HG03108 (cell line): ENCODE data around the gene GPATCH4.
"Not testable (repeated sequence)": the region's sequence is repeated elsewhere in the genome, so short reads cannot be mapped to it uniquely, and the experiment has no call there.

Experiments
- ATAC-seq: cut with Tn5 transposase; IDR thresholded peaks from one replicate; pipeline ENCODE4 v1.9.1; 2021; ENCODE audit warnings: moderate library complexity; ENCODE audit not compliant: unreplicated experiment

GPATCH4 gene

GRCh38 chr1:156581661-156582387, 19.5 kb downstream of the GPATCH4 start:
- ATAC-seq, result no peak

- no peak for ATAC-seq
Measured at GRCh38 chr1:156579472-156579871, 21.8 kb downstream of the GPATCH4 start, which contains the start of gene TTC24. TSS of gene TTC24 (plus strand) at chr1:156579723. CDS start at chr1:156581365, 1,642 bp downstream.

GRCh38 chr1:156578055-156578454, 23.2 kb downstream of the GPATCH4 start:
- ATAC-seq, result no peak

- no peak for ATAC-seq
Measured at GRCh38 chr1:156577550-156577949, 23.7 kb downstream of the GPATCH4 start.

GRCh38 chr1:156574039-156574633, 27.1 kb downstream of the GPATCH4 start:
- no peak for ATAC-seq

- no peak for ATAC-seq
Measured at GRCh38 chr1:156572663-156573018, 28.6 kb downstream of the GPATCH4 start.

GRCh38 chr1:156571919-156572662, 29.2 kb downstream of the GPATCH4 start, which contains the start of gene IQGAP3:
TSS of gene IQGAP3 (minus strand) at chr1:156572565. CDS start at chr1:156572529, 36 bp downstream.
- peak; percentile 82 for ATAC-seq

GRCh38 chr1:156571261-156571852, 29.9 kb downstream of the GPATCH4 start:
- ATAC-seq, result no peak

- ATAC-seq, result no peak
Measured at GRCh38 chr1:156566436-156566835, 34.8 kb downstream of the GPATCH4 start.

- no peak for ATAC-seq
Measured at GRCh38 chr1:156565519-156565918, 35.8 kb downstream of the GPATCH4 start.

GRCh38 chr1:156560585-156561163, 40.6 kb downstream of the GPATCH4 start:
- no peak for ATAC-seq

- ATAC-seq, result no peak
Measured at GRCh38 chr1:156559797-156560385, 41.4 kb downstream of the GPATCH4 start.

- no peak for ATAC-seq
Measured at GRCh38 chr1:156559086-156559796, 42.0 kb downstream of the GPATCH4 start.

- no peak for ATAC-seq
Measured at GRCh38 chr1:156556354-156556753, 44.9 kb downstream of the GPATCH4 start.

- no peak for ATAC-seq
Measured at GRCh38 chr1:156555715-156556114, 45.6 kb downstream of the GPATCH4 start.

- ATAC-seq, result no peak
Measured at GRCh38 chr1:156554971-156555370, 46.3 kb downstream of the GPATCH4 start.

GRCh38 chr1:156553860-156554485, 47.3 kb downstream of the GPATCH4 start:
- ATAC-seq, result no peak

GRCh38 chr1:156552937-156553336, 48.3 kb downstream of the GPATCH4 start:
- ATAC-seq, result not testable (repeated sequence)

GRCh38 chr1:156552518-156552917, 48.8 kb downstream of the GPATCH4 start:
- no peak for ATAC-seq

GRCh38 chr1:156551869-156552268, 49.4 kb downstream of the GPATCH4 start:
- ATAC-seq, result no peak
